A549 (cell line): ENCODE data around the gene CXCL14. TPM values are rescaled to one million over a fixed set of nuclear protein-coding genes. Genes with fewer than 3 reads are reported as not detected.

Source experiments
- ATAC-seq, 2 experiments: fragments of 200-7000 bp in 1 of 2; fragments of >200 bp in 1 of 2; cut with Nextera tagmentation in 1 of 2; cut with Tn5 transposase in 1 of 2; 3 replicates each; pipeline versions ENCODE4 v1.8.0 to v1.9.1; 2018 to 2020; ENCODE audit warnings: mild to moderate bottlenecking in 1 of 2, moderate library complexity in 1 of 2
- CTCF ChIA-PET: fragments of 300-600 bp; sonication (Branson Sonifier 250); formaldehyde crosslinking; extraction: SDS; loops from one replicate; lab custom pipeline; 2021; ENCODE audit warnings: antibody characterized with exemption, inconsistent platforms; lab: Yijun Ruan, JAX
- POLR2A ChIA-PET: fragments of 350-600 bp; formaldehyde crosslinking; extraction: SDS; loops from one replicate; lab custom pipeline; 2021; ENCODE audit warnings: antibody characterized with exemption, inconsistent platforms; lab: Yijun Ruan, JAX
- DNase-seq, 2 experiments: peaks; one replicate each; pipeline versions ENCODE4 v3.0.0 to v3.0.0-alpha.2; 2011 to 2016; ENCODE audit warnings: low read depth in 1 of 2, low spot score in 1 of 2
- FAIRE-seq: peaks from 2 replicates; lab custom pipeline; 2011; peaks lifted over from hg19 to GRCh38; lab: Jason Lieb, UNC
- H3K27ac ChIP-seq, 2 experiments: fragments of >200 bp; sonication (Bioruptor Twin); formaldehyde crosslinking; 3 replicates each; pipeline ENCODE4 v1.5.1; 2016 to 2017
- H3K4me1 ChIP-seq: fragments of >200 bp; sonication (Bioruptor Twin); formaldehyde crosslinking; 3 replicates; pipeline ENCODE4 v1.6.1; 2016
- H3K4me2 ChIP-seq: fragments of >200 bp; sonication (Bioruptor Twin); formaldehyde crosslinking; 3 replicates; pipeline ENCODE4 v1.6.1; 2016
- H3K4me3 ChIP-seq: fragments of >200 bp; sonication (Bioruptor Twin); formaldehyde crosslinking; 3 replicates; pipeline ENCODE4 v1.5.1; 2016
- H3K9me3 ChIP-seq: fragments of >200 bp; sonication (Bioruptor Twin); formaldehyde crosslinking; 3 replicates; pipeline ENCODE4 v1.6.1; 2016
- CHD2 ChIP-seq: fragments of 150-350 bp; IDR thresholded peaks from 2 replicates; pipeline ENCODE4 v1.6.1; 2014; ENCODE audit warnings: low read length; ENCODE audit not compliant: partially characterized antibody
- EHMT2 ChIP-seq: fragments of 200-600 bp; sonication (generic); IDR thresholded peaks from 2 replicates; pipeline ENCODE4 v1.6.1; 2016; ENCODE audit warnings: antibody characterized with exemption, low read depth, mild to moderate bottlenecking, moderate library complexity
- EP300 ChIP-seq, 2 experiments: fragments of >200 bp; sonication (Bioruptor Twin); formaldehyde crosslinking; IDR thresholded peaks; 2 replicates in 1 of 2; 3 replicates in 1 of 2; pipeline ENCODE4 v1.6.1; 2016 to 2017
- FOSB ChIP-seq: fragments of 250-450 bp; sonication (Bioruptor Pico); IDR thresholded peaks from 2 replicates; pipeline ENCODE4 v1.5.0; 2020; ENCODE audit warnings: mild to moderate bottlenecking, moderate library complexity
- FOXS1 ChIP-seq: fragments of 250-450 bp; sonication (Bioruptor Pico); IDR thresholded peaks from 2 replicates; pipeline ENCODE4 v1.5.0; 2020; ENCODE audit warnings: mild to moderate bottlenecking, moderate library complexity
- HDAC2 ChIP-seq: fragments of 200-600 bp; sonication (generic); IDR thresholded peaks from 2 replicates; pipeline ENCODE4 v1.6.1; 2016
- HEYL ChIP-seq: fragments of 250-450 bp; sonication (Bioruptor Pico); IDR thresholded peaks from 2 replicates; pipeline ENCODE4 v1.8.0; 2021; ENCODE audit warnings: mild to moderate bottlenecking, moderate library complexity
- JUN ChIP-seq, 2 experiments: fragments of >200 bp; sonication (Bioruptor Twin); formaldehyde crosslinking; IDR thresholded peaks; 2 replicates in 1 of 2; 3 replicates in 1 of 2; pipeline ENCODE4 v1.6.1; 2016 to 2017
- JUNB ChIP-seq: fragments of >200 bp; sonication (Bioruptor Twin); formaldehyde crosslinking; IDR thresholded peaks from 2 replicates; pipeline ENCODE4 v1.6.1; 2016
- KDM5A ChIP-seq: fragments of 200-600 bp; sonication (generic); IDR thresholded peaks from 2 replicates; pipeline ENCODE4 v1.6.1; 2016; ENCODE audit warnings: antibody characterized with exemption, mild to moderate bottlenecking
- NR3C1 ChIP-seq: fragments of >200 bp; sonication (Bioruptor Twin); formaldehyde crosslinking; IDR thresholded peaks from 3 replicates; pipeline ENCODE4 v1.6.1; 2017
- POLR2A ChIP-seq: IDR thresholded peaks from 2 replicates; pipeline ENCODE4 v1.6.1; 2012; ENCODE audit warnings: mild to moderate bottlenecking, low read length
- POLR2AphosphoS2 ChIP-seq: conservative IDR thresholded peaks from 2 replicates; pipeline ENCODE4 v1.6.1; 2012; ENCODE audit warnings: low read length, improper control_type of control experiment, inconsistent platforms
- RCOR1 ChIP-seq: fragments of 150-350 bp; IDR thresholded peaks from 2 replicates; pipeline ENCODE4 v1.6.1; 2014; ENCODE audit warnings: antibody characterized with exemption, low read length, low read depth
- SMC3 ChIP-seq: fragments of >200 bp; sonication (Bioruptor Twin); formaldehyde crosslinking; IDR thresholded peaks from 3 replicates; pipeline ENCODE4 v1.6.1; 2018; ENCODE audit warnings: inconsistent platforms
- TFCP2L1 ChIP-seq: fragments of 250-450 bp; sonication (Bioruptor Pico); IDR thresholded peaks from 2 replicates; pipeline ENCODE4 v1.5.0; 2021; ENCODE audit warnings: mild to moderate bottlenecking
- ZFP36 ChIP-seq: fragments of 450-650 bp; IDR thresholded peaks from 2 replicates; pipeline ENCODE4 v1.6.1; 2014; ENCODE audit warnings: borderline replicate concordance; ENCODE audit not compliant: partially characterized antibody
- ZSCAN20 ChIP-seq: fragments of 250-450 bp; sonication (Bioruptor Pico); IDR thresholded peaks from 2 replicates; pipeline ENCODE4 v1.8.0; 2022; ENCODE audit warnings: mild to moderate bottlenecking, moderate library complexity
- WGBS: methylation state at CpG from one replicate; pipeline ENCODE4 v1.1.6; 2017; ENCODE audit errors: missing lambda C conversion rate; 5-methylcytosine and 5-hydroxymethylcytosine counted together
- polyA minus RNA-seq: library from RNA; depleted of rRNA, polyadenylated mRNA; stranded (reverse); fragments of >200 nt; gene quantifications from 2 replicates; pipeline ENCODE4 v1.2.3, GENCODE V29; 2011; rRNA and poly(A)+ RNA removed
- polyA plus RNA-seq, 4 experiments: library from polyadenylated mRNA; depleted of rRNA in 3 of 4; stranded (reverse); fragments of >200 nt; fragmentation: RNase III in 1 of 4; extraction: RNeasy Plus Mini Kit Qiagen cat#74134 plus additional on column Dnase treatment in 1 of 4; gene quantifications; 2 replicates in 3 of 4; 3 replicates in 1 of 4; pipeline ENCODE4 v1.2.3, GENCODE V29; 2011 to 2017
- TF ChIP-seq, protein P1 (sequence below): fragments of 250-450 bp; sonication (Bioruptor Pico); IDR thresholded peaks from 2 replicates; pipeline ENCODE4 v1.5.0; 2020; ENCODE audit warnings: low read depth, mild to moderate bottlenecking, moderate library complexity
- TF ChIP-seq, protein P2 (sequence below): IDR thresholded peaks from 2 replicates; pipeline ENCODE4 v1.6.1; 2012; ENCODE audit warnings: low read depth, borderline replicate concordance
- TF ChIP-seq, protein P3 (sequence below): IDR thresholded peaks from 2 replicates; pipeline ENCODE4 v1.6.1; 2012
- TF ChIP-seq, protein P4 (sequence below): IDR thresholded peaks from 2 replicates; pipeline ENCODE4 v1.6.1; 2012
- TF ChIP-seq, protein P5 (sequence below): fragments of 250-450 bp; sonication (Bioruptor Pico); IDR thresholded peaks from 2 replicates; pipeline ENCODE4 v1.5.0; 2021; ENCODE audit warnings: mild to moderate bottlenecking, moderate library complexity, borderline replicate concordance
- TF ChIP-seq, protein P6 (sequence below): fragments of >200 bp; sonication (Bioruptor Twin); formaldehyde crosslinking; IDR thresholded peaks from 3 replicates; pipeline ENCODE4 v1.6.1; 2016

Gene CXCL14, protein sequence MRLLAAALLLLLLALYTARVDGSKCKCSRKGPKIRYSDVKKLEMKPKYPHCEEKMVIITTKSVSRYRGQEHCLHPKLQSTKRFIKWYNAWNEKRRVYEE
- polyA plus RNA-seq (2011; rRNA removed) = not detected in 2 replicates
- 0.03 TPM in 2 replicates for polyA plus RNA-seq (2012; cell fraction: cytosol; rRNA removed)
- polyA plus RNA-seq (2012; cell fraction: nucleus; rRNA removed) = 0.04 and 0.06 TPM in 2 replicates
- 0.12 to 0.15 TPM (median 0.13 TPM) in 3 replicates for polyA plus RNA-seq (2017; fragmentation: RNase III; extraction: RNeasy Plus Mini Kit Qiagen cat#74134 plus additional on column Dnase treatment)
- not detected in 2 replicates for polyA minus RNA-seq

DNA sequence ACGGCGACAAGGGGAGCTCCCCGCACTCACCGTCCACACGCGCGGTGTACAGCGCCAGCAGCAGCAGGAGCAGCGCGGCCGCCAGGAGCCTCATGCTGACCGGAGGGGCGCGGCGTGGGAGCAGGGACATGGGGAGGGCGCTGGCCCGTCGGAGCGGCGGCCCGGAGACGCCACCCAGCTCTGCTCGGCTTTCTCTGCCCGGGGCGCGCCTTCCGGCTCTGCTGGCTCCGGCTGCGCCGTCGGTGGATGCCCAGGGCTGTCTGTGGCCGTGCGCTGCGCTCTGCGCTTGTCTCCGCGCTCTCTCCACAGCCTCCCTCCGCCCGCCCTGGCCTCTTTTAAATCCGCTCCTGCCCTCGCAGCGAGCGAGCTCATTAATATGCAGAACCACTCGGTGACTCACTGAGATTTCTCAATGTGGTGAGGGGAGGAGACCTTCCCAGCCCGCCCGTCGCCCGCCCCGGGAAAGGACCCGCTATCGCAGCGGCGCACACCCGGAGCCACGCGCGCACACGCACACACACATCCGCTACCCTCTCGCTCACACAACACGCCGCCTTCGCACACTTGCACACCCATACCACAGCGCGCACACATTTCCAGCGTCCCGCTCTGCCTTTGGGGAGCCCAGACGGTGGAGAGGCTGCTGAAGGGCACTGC, at the start of gene CXCL14:
Gene CXCL14 (minus strand): TSS at position 307 of the 657 bp plus-strand sequence. CDS start 213 bp downstream, at position 94.
- Histone ChIP-seq H3K4me2 (peak within 1 kb of the TSS; percentile 52; the same call in 2 of the 3 replicates), H3K4me3 (peak within 1 kb of the TSS; percentile 26; the same call in 1 of the 3 replicates), H3K27ac (no peak within 1 kb of the TSS), H3K9me3 (0 out of 3 replicates have a peak, but pooled peaks cover 8% of the 10 kb centered on the region)
- DNase-seq = no peak
- CTCF ChIA-PET = interaction anchor here (0.6 to 34.8 kb wide), 4 partner anchors 9 to 608 kb away, joined by 3 to 1932 read pairs (median 304); partner anchors contain the start of genes DCANP1 and TIFAB
- peak; percentile 11 to 47; a peak in 3 of 6 replicates for ATAC-seq
- no peak for TF ChIP-seq KDM5A
- no peak for TF ChIP-seq ZSCAN20 (CRISPR knock-in tag)
- TF ChIP-seq SMC3 = no peak
- 0 out of 2 replicates have a peak, but pooled peaks have one; percentile 20 for TF ChIP-seq HDAC2
- TF ChIP-seq, all 56 proteins: peak for 1
- WGBS = 31% methylated on average over 33 of the region's 68 CpGs
- POLR2A ChIA-PET = no interaction called here
- FAIRE-seq = no peak
- H3K4me1 ChIP-seq = 0 out of 3 replicates have a peak, but pooled peaks cover 4% of the 10 kb centered on the region

DNA sequence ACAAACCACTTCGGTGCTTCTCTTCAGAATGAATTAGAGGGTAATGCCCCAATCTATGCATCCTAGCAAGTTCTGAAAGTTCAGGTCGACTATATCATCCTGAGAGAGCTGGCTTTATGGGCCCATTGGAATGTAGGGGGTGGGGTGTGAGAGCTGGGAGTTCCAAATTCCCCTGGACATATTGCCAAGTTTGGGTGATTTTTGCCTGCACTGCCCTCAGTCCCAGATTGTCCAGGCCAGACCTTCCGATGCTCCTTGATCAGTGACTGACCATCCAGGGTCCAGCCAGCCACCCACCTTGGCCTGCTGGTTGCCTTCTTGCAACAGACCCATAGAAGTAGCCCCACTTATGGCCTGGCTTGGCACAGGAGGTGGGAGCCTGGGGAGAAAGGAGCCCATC, 47.8 kb upstream of the CXCL14 start:
- H3K9me3 ChIP-seq = no peaks in the 10 kb centered on the region
- no peak for ATAC-seq
- 23% methylated on average over 3 of the region's 3 CpGs for WGBS
- no peak for DNase-seq
- no peak for FAIRE-seq
- H3K4me2 ChIP-seq = no peak overlapping the region
- ChIA-PET POLR2A (no interaction called here), CTCF (no interaction called here)
- H3K4me3 ChIP-seq = no peak overlapping the region
- TF ChIP-seq JUNB (no peak), NR3C1 (no peak), TFCP2L1 (CRISPR knock-in tag) (no peak), FOSB (no peak), KDM5A (no peak), JUN (IDR thresholded peaks at IDR 0.05) (no peak), CHD2 (no peak), EP300 (IDR thresholded peaks at IDR 0.05) (no peak), FOXS1 (CRISPR knock-in tag) (no peak)
- TF ChIP-seq, protein P1, sequence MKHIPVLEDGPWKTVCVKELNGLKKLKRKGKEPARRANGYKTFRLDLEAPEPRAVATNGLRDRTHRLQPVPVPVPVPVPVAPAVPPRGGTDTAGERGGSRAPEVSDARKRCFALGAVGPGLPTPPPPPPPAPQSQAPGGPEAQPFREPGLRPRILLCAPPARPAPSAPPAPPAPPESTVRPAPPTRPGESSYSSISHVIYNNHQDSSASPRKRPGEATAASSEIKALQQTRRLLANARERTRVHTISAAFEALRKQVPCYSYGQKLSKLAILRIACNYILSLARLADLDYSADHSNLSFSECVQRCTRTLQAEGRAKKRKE (CRISPR knock-in tag) = no peak
- TF ChIP-seq, protein P2, sequence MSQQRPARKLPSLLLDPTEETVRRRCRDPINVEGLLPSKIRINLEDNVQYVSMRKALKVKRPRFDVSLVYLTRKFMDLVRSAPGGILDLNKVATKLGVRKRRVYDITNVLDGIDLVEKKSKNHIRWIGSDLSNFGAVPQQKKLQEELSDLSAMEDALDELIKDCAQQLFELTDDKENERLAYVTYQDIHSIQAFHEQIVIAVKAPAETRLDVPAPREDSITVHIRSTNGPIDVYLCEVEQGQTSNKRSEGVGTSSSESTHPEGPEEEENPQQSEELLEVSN = no peak
- TF ChIP-seq, protein P3, sequence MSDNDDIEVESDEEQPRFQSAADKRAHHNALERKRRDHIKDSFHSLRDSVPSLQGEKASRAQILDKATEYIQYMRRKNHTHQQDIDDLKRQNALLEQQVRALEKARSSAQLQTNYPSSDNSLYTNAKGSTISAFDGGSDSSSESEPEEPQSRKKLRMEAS = no peak
- TF ChIP-seq, protein P4, sequence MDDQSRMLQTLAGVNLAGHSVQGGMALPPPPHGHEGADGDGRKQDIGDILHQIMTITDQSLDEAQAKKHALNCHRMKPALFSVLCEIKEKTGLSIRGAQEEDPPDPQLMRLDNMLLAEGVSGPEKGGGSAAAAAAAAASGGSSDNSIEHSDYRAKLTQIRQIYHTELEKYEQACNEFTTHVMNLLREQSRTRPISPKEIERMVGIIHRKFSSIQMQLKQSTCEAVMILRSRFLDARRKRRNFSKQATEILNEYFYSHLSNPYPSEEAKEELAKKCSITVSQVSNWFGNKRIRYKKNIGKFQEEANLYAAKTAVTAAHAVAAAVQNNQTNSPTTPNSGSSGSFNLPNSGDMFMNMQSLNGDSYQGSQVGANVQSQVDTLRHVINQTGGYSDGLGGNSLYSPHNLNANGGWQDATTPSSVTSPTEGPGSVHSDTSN = no peak
- no peaks in the 10 kb centered on the region for H3K4me1 ChIP-seq
- no peak overlapping the region for H3K27ac ChIP-seq

DNA sequence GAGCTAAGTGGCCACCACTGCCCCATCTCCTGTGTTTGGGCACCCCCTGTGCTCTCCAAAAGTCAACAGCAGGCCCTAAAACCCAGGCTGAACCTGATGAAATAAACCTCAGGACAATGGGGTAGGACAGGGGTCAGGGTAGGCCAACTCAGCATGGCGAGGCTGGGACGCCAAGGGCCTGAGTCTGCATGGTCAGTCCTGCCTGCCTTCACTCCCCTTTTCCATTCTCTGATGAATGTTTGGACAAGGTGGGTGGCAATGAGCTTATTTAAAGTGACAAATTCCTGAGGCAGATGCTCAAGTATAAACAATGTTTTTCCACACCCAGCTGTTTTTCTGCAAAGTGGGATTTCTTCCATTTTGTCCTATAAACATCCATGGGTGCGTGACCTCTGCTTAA, 47.2 kb upstream of the CXCL14 start:
- FAIRE-seq (no peak), ATAC-seq (no peak), DNase-seq (no peak)
- ChIA-PET CTCF (no interaction called here), POLR2A (no interaction called here)
- TF ChIP-seq, protein P5, sequence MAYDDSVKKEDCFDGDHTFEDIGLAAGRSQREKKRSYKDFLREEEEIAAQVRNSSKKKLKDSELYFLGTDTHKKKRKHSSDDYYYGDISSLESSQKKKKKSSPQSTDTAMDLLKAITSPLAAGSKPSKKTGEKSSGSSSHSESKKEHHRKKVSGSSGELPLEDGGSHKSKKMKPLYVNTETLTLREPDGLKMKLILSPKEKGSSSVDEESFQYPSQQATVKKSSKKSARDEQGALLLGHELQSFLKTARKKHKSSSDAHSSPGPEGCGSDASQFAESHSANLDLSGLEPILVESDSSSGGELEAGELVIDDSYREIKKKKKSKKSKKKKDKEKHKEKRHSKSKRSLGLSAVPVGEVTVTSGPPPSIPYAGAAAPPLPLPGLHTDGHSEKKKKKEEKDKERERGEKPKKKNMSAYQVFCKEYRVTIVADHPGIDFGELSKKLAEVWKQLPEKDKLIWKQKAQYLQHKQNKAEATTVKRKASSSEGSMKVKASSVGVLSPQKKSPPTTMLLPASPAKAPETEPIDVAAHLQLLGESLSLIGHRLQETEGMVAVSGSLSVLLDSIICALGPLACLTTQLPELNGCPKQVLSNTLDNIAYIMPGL (CRISPR knock-in tag) = no peak
- TF ChIP-seq, protein P2 = no peak
- TF ChIP-seq, protein P6, sequence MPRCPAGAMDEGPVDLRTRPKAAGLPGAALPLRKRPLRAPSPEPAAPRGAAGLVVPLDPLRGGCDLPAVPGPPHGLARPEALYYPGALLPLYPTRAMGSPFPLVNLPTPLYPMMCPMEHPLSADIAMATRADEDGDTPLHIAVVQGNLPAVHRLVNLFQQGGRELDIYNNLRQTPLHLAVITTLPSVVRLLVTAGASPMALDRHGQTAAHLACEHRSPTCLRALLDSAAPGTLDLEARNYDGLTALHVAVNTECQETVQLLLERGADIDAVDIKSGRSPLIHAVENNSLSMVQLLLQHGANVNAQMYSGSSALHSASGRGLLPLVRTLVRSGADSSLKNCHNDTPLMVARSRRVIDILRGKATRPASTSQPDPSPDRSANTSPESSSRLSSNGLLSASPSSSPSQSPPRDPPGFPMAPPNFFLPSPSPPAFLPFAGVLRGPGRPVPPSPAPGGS = no peak
- TF ChIP-seq POLR2A (no peak), ZFP36 (no peak), TFCP2L1 (CRISPR knock-in tag) (no peak), EHMT2 (no peak), FOXS1 (CRISPR knock-in tag) (no peak), POLR2AphosphoS2 (no peak), JUN (IDR thresholded peaks at IDR 0.05) (no peak), HEYL (CRISPR knock-in tag) (no peak), RCOR1 (no peak), EP300 (IDR thresholded peaks at IDR 0.05) (no peak)
- TF ChIP-seq, protein P1 (CRISPR knock-in tag) = no peak
- Histone ChIP-seq H3K4me2 (no peak overlapping the region), H3K4me1 (no peaks in the 10 kb centered on the region), H3K9me3 (no peaks in the 10 kb centered on the region), H3K4me3 (no peak overlapping the region), H3K27ac (no peak overlapping the region)
- whole genome bisulfite sequencing = 15% methylated on average over 3 of the region's 3 CpGs
